Measurements from ENCODE around the gene GH1. TPM values are rescaled to one million over a fixed set of nuclear protein-coding genes. Genes with fewer than 3 reads are reported as not detected.
"Not testable (repeated sequence)": the region's sequence is repeated elsewhere in the genome, so short reads cannot be mapped to it uniquely, and the experiment has no call there.

Gene GH1
- total and polyA plus RNA-seq, 4 donors = not detected

DNA sequence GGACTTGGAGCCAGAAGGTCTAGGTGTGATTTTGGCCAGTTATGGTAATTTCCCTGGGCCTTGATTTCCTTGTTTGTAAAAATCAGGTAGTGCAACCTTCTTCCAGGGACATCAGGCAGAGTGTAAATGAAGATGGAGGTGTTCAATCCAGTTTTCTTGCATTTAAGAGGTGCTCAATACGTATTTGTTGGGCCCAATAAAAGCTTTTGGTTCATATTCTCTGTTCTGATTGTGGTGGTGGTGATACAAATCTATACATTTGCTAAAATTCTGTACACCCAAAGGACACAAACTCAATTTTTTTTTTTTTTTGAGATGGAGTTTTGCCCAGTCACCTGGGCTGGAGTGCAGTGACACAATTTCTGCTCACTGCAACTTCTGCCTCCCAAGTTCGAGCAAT, 7.5 kb upstream of the GH1 start:
- 90% methylated on average over 2 of the region's 2 CpGs for WGBS
- Histone ChIP-seq H3K27ac (ENCODE audit: low read depth in 1 of 2, low read length in 2 of 2) (no peak overlapping the region), H3K27me3 (ENCODE audit: control insufficient read depth in 4 of 4, insufficient read depth in 4 of 4, low read length in 3 of 4) (no peaks in the 10 kb centered on the region), H3K4me3 (ENCODE audit: low read depth in 1 of 3, low read length in 3 of 3) (no peak overlapping the region), H3K4me1 (ENCODE audit: control insufficient read depth in 4 of 4, insufficient read depth in 4 of 4, low read length in 3 of 4) (peaks cover 0 to 5% (median 2%) of the 10 kb centered on the region in 4 donors), H3K9ac (ENCODE audit: low read depth in 1 of 2, low read length in 2 of 2) (no peak overlapping the region), H3K36me3 (ENCODE audit: control insufficient read depth in 4 of 4, insufficient read depth in 3 of 4, low read depth in 1 of 4, low read length in 3 of 4) (no peaks in the 10 kb centered on the region), H3K9me3 (ENCODE audit: control insufficient read depth in 4 of 4, low read length in 3 of 4) (no peaks in the 10 kb centered on the region)
- TF ChIP-seq FOXA1 (IDR thresholded peaks at IDR 0.05) = no peak
- TF ChIP-seq, protein P1, sequence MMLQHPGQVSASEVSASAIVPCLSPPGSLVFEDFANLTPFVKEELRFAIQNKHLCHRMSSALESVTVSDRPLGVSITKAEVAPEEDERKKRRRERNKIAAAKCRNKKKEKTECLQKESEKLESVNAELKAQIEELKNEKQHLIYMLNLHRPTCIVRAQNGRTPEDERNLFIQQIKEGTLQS (IDR thresholded peaks at IDR 0.05) = no peak
- TF ChIP-seq YY1 (IDR thresholded peaks at IDR 0.05) = no peak
- no peak for TF ChIP-seq SP1 (IDR thresholded peaks at IDR 0.05)
- no peak for TF ChIP-seq RAD21 (IDR thresholded peaks at IDR 0.05)
- TF ChIP-seq RXRA (IDR thresholded peaks at IDR 0.05) = no peak
- TF ChIP-seq, protein P2, sequence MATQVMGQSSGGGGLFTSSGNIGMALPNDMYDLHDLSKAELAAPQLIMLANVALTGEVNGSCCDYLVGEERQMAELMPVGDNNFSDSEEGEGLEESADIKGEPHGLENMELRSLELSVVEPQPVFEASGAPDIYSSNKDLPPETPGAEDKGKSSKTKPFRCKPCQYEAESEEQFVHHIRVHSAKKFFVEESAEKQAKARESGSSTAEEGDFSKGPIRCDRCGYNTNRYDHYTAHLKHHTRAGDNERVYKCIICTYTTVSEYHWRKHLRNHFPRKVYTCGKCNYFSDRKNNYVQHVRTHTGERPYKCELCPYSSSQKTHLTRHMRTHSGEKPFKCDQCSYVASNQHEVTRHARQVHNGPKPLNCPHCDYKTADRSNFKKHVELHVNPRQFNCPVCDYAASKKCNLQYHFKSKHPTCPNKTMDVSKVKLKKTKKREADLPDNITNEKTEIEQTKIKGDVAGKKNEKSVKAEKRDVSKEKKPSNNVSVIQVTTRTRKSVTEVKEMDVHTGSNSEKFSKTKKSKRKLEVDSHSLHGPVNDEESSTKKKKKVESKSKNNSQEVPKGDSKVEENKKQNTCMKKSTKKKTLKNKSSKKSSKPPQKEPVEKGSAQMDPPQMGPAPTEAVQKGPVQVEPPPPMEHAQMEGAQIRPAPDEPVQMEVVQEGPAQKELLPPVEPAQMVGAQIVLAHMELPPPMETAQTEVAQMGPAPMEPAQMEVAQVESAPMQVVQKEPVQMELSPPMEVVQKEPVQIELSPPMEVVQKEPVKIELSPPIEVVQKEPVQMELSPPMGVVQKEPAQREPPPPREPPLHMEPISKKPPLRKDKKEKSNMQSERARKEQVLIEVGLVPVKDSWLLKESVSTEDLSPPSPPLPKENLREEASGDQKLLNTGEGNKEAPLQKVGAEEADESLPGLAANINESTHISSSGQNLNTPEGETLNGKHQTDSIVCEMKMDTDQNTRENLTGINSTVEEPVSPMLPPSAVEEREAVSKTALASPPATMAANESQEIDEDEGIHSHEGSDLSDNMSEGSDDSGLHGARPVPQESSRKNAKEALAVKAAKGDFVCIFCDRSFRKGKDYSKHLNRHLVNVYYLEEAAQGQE (IDR thresholded peaks at IDR 0.05) = no peak
- no peak for TF ChIP-seq EGR1 (IDR thresholded peaks at IDR 0.05; ENCODE audit: low read depth in 2 of 2)
- TF ChIP-seq TAF1 (conservative IDR thresholded peaks at IDR 0.05) = no peak
- TF ChIP-seq NR2F2 (IDR thresholded peaks at IDR 0.05) = no peak
- DNase-seq (ENCODE audit: low spot score) = no peak

DNA sequence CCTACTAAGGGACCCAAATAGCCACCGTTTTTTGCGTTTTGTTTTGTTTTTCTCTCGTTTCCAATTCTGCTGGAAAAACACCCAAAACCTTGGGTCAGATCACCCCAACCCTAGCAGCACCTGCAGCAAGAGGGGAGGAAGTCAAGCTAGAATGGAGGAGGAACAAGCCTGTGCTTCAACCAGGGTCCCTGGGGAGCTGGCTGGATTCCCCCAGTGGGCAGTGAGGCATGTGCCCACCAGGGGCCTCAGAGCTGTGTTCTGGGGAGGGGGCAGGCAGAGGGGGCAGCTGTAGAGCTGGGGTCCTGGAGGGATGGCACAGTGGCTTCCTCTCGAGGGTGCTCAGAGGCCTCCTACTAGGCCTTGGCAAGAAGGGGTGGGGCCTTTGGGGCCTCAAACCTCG, 7.0 kb upstream of the GH1 start:
- Histone ChIP-seq H3K9ac (ENCODE audit: low read depth in 1 of 2, low read length in 2 of 2) (no peak overlapping the region), H3K27ac (ENCODE audit: low read depth in 1 of 2, low read length in 2 of 2) (no peak overlapping the region), H3K36me3 (ENCODE audit: control insufficient read depth in 4 of 4, insufficient read depth in 3 of 4, low read depth in 1 of 4, low read length in 3 of 4) (no peaks in the 10 kb centered on the region), H3K9me3 (ENCODE audit: control insufficient read depth in 4 of 4, low read length in 3 of 4) (no peaks in the 10 kb centered on the region), H3K27me3 (ENCODE audit: control insufficient read depth in 4 of 4, insufficient read depth in 4 of 4, low read length in 3 of 4) (no peaks in the 10 kb centered on the region), H3K4me1 (ENCODE audit: control insufficient read depth in 4 of 4, insufficient read depth in 4 of 4, low read length in 3 of 4) (peaks cover 0 to 3% (median under 1%) of the 10 kb centered on the region in 4 donors), H3K4me3 (ENCODE audit: low read depth in 1 of 3, low read length in 3 of 3) (no peak overlapping the region)
- 87% methylated on average over 5 of the region's 5 CpGs for WGBS
- no peak for DNase-seq (ENCODE audit: low spot score)
- TF ChIP-seq YY1 (IDR thresholded peaks at IDR 0.05) (no peak), RAD21 (IDR thresholded peaks at IDR 0.05) (no peak), RXRA (IDR thresholded peaks at IDR 0.05) (no peak), GABPA (IDR thresholded peaks at IDR 0.05 in 1 of 2, conservative IDR thresholded peaks at IDR 0.05 in 1 of 2) (no peak), NR2F2 (IDR thresholded peaks at IDR 0.05) (no peak), SP1 (IDR thresholded peaks at IDR 0.05) (no peak), HNF4A (conservative IDR thresholded peaks at IDR 0.05) (no peak), HNF4G (IDR thresholded peaks at IDR 0.05) (no peak), FOXA1 (IDR thresholded peaks at IDR 0.05) (no peak), FOXA2 (IDR thresholded peaks at IDR 0.05) (no peak), TAF1 (conservative IDR thresholded peaks at IDR 0.05) (no peak)
- TF ChIP-seq, protein P2 (IDR thresholded peaks at IDR 0.05) = no peak
- TF ChIP-seq, protein P3, sequence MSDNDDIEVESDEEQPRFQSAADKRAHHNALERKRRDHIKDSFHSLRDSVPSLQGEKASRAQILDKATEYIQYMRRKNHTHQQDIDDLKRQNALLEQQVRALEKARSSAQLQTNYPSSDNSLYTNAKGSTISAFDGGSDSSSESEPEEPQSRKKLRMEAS (IDR thresholded peaks at IDR 0.05) = no peak
- TF ChIP-seq, protein P1 (IDR thresholded peaks at IDR 0.05) = no peak

DNA sequence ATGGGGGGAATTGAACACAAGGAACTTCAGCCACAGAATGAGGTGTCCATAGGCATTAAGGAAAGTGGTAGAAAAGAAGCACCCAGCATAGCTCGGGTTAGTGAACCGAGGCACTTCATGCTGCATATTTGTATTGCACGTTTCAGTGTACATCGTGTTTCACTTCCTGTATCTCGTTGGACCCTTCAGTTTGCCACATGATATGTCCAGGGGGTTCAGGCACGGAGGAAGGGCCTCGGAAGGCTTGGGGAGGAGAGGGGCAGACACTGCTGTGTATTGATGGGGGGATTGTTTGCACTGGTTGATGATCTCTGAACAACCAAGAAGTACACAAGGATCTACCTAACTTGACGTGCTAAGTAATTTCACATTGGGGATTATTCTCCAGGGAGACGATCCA, 3.8 kb upstream of the GH1 start:
- not testable (repeated sequence) for H3K4me1 ChIP-seq (ENCODE audit: control insufficient read depth in 4 of 4, insufficient read depth in 4 of 4, low read length in 3 of 4); H3K36me3 ChIP-seq (ENCODE audit: control insufficient read depth in 4 of 4, insufficient read depth in 3 of 4, low read depth in 1 of 4, low read length in 3 of 4); H3K27me3 ChIP-seq (ENCODE audit: control insufficient read depth in 4 of 4, insufficient read depth in 4 of 4, low read length in 3 of 4); H3K27ac ChIP-seq (ENCODE audit: low read depth in 1 of 2, low read length in 2 of 2); H3K4me3 ChIP-seq (ENCODE audit: low read depth in 1 of 3, low read length in 3 of 3); H3K9me3 ChIP-seq (ENCODE audit: control insufficient read depth in 4 of 4, low read length in 3 of 4); H3K9ac ChIP-seq (ENCODE audit: low read depth in 1 of 2, low read length in 2 of 2); DNase-seq (ENCODE audit: low spot score)
- WGBS = 79% methylated on average over 9 of the region's 9 CpGs

DNA sequence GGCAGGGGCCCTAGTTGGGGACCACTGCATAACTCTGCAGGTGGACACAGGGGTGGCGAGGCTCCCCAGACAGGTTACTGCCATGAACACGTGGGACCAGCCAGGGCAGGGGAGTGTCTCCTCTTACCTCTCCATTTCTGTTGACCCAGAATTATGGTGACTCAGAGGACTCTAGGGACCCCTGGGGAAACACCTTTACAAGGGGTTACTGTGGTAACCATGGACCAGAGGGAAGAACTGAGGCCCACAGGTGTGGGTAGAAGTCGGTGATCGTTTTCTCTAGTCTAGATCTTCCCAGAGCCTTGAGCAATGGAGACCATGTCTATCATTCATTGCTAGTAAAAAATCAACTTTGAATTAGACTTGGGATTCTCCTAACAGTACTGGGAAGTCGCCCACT, 2.1 kb upstream of the GH1 start:
- not testable (repeated sequence) for H3K27ac ChIP-seq (ENCODE audit: low read depth in 1 of 2, low read length in 2 of 2); H3K4me1 ChIP-seq (ENCODE audit: control insufficient read depth in 4 of 4, insufficient read depth in 4 of 4, low read length in 3 of 4); H3K27me3 ChIP-seq (ENCODE audit: control insufficient read depth in 4 of 4, insufficient read depth in 4 of 4, low read length in 3 of 4); H3K9ac ChIP-seq (ENCODE audit: low read depth in 1 of 2, low read length in 2 of 2); H3K9me3 ChIP-seq (ENCODE audit: control insufficient read depth in 4 of 4, low read length in 3 of 4); H3K36me3 ChIP-seq (ENCODE audit: control insufficient read depth in 4 of 4, insufficient read depth in 3 of 4, low read depth in 1 of 4, low read length in 3 of 4); DNase-seq (ENCODE audit: low spot score); H3K4me3 ChIP-seq (ENCODE audit: low read depth in 1 of 3, low read length in 3 of 3)
- 88% methylated on average over 5 of the region's 5 CpGs for WGBS
